Measurements from ENCODE around the gene FOXN4. TPM values are rescaled to one million over a fixed set of nuclear protein-coding genes. Genes with fewer than 3 reads are reported as not detected.

Gene FOXN4
- not detected for total RNA-seq

GRCh38 chr12:109308534-109309380, at the start of gene FOXN4:
Gene FOXN4 (minus strand): TSS chr12:109309284. CDS start chr12:109308321, 963 bp downstream.
- intact Hi-C loops (cut with DNase I): no loop called here
- Histone ChIP-seq H3K4me3 (peak within 1 kb of the TSS; percentile 22 to 67 (median 42)), H3K9me3 (no peaks in the 10 kb centered on the region), H3K27me3 (peaks cover 7 to 97% (median 19%) of the 10 kb centered on the region in 4 donors), H3K4me1 (peaks cover 16 to 39% (median 18%) of the 10 kb centered on the region in 3 donors), H3K36me3 (no peaks in the 10 kb centered on the region), H3K27ac (no peak within 1 kb of the TSS)
- TF ChIP-seq CTCF (IDR thresholded peaks at IDR 0.05): no peak
- no peak for TF ChIP-seq POLR2A (IDR thresholded peaks at IDR 0.05)
- no peak for DNase-seq
- 37 to 42% methylated on average over 8 of the region's 43 CpGs for WGBS, 2 donors

GRCh38 chr12:109358154-109358869, 49.2 kb upstream of the FOXN4 start:
- Histone ChIP-seq H3K9me3 (no peaks in the 10 kb centered on the region), H3K4me3 (peak overlapping the region in 1 of 4 donors; percentile 28), H3K36me3 (no peaks in the 10 kb centered on the region), H3K4me1 (no peaks in the 10 kb centered on the region), H3K27ac (no peak overlapping the region), H3K27me3 (peaks cover 0 to 28% (median 0%) of the 10 kb centered on the region in 4 donors)
- TF ChIP-seq CTCF (IDR thresholded peaks at IDR 0.05): no peak
- intact Hi-C loops (cut with DNase I): no loop called here
- WGBS, 2 donors: 64 to 81% methylated on average over 10 of the region's 10 CpGs
- DNase-seq: no peak

- H3K27me3 ChIP-seq: peaks cover 0 to 26% (median 0%) of the 10 kb centered on the region in 4 donors
- H3K36me3 ChIP-seq: no peaks in the 10 kb centered on the region
- H3K4me1 ChIP-seq: no peaks in the 10 kb centered on the region
- H3K27ac ChIP-seq: no peak overlapping the region
- no peak for TF ChIP-seq POLR2A (IDR thresholded peaks at IDR 0.05)
- no peak for TF ChIP-seq CTCF (IDR thresholded peaks at IDR 0.05)
- intact Hi-C loops (cut with DNase I): no loop called here
- no peak for DNase-seq
- no peak overlapping the region for H3K4me3 ChIP-seq
- no peaks in the 10 kb centered on the region for H3K9me3 ChIP-seq
- 21 to 48% methylated on average over 2 of the region's 2 CpGs for WGBS, 2 donors
Measured at GRCh38 chr12:109357032-109357431, 47.9 kb upstream of the FOXN4 start.

- H3K27me3 ChIP-seq: peaks cover 0 to 26% (median 0%) of the 10 kb centered on the region in 4 donors
- H3K36me3 ChIP-seq: no peaks in the 10 kb centered on the region
- intact Hi-C loops (cut with DNase I): no loop called here
- DNase-seq: no peak
- H3K9me3 ChIP-seq: no peaks in the 10 kb centered on the region
- no peak for TF ChIP-seq CTCF (IDR thresholded peaks at IDR 0.05)
- TF ChIP-seq POLR2A (IDR thresholded peaks at IDR 0.05): no peak
- 36 to 53% methylated on average over 3 of the region's 3 CpGs for WGBS, 2 donors
- no peak overlapping the region for H3K27ac ChIP-seq
- H3K4me3 ChIP-seq: no peak overlapping the region
- no peaks in the 10 kb centered on the region for H3K4me1 ChIP-seq
Measured at GRCh38 chr12:109356577-109356976, 47.5 kb upstream of the FOXN4 start.

GRCh38 chr12:109352184-109352583, 43.1 kb upstream of the FOXN4 start:
- H3K27me3 ChIP-seq: peaks cover 0 to 14% (median 0%) of the 10 kb centered on the region in 4 donors
- no peak for DNase-seq
- 33 to 35% methylated on average over 6 of the region's 6 CpGs for WGBS, 2 donors
- H3K4me1 ChIP-seq: no peaks in the 10 kb centered on the region
- no peaks in the 10 kb centered on the region for H3K36me3 ChIP-seq
- TF ChIP-seq CTCF (IDR thresholded peaks at IDR 0.05) (no peak), POLR2A (IDR thresholded peaks at IDR 0.05) (no peak)
- no peaks in the 10 kb centered on the region for H3K9me3 ChIP-seq
- H3K4me3 ChIP-seq: no peak overlapping the region
- H3K27ac ChIP-seq: no peak overlapping the region
- intact Hi-C loops (cut with DNase I): no loop called here
